GM18511 (cell line): ENCODE data around the gene MADD.
A peak's percentile ranks its signal among the peaks of the same experiment; 100 is the strongest.

Source experiments
- ATAC-seq: cut with Tn5 transposase; IDR thresholded peaks from one replicate; pipeline ENCODE4 v1.9.1; 2021; ENCODE audit warnings: mild to moderate bottlenecking, moderate library complexity; ENCODE audit not compliant: unreplicated experiment

The MADD gene

DNA sequence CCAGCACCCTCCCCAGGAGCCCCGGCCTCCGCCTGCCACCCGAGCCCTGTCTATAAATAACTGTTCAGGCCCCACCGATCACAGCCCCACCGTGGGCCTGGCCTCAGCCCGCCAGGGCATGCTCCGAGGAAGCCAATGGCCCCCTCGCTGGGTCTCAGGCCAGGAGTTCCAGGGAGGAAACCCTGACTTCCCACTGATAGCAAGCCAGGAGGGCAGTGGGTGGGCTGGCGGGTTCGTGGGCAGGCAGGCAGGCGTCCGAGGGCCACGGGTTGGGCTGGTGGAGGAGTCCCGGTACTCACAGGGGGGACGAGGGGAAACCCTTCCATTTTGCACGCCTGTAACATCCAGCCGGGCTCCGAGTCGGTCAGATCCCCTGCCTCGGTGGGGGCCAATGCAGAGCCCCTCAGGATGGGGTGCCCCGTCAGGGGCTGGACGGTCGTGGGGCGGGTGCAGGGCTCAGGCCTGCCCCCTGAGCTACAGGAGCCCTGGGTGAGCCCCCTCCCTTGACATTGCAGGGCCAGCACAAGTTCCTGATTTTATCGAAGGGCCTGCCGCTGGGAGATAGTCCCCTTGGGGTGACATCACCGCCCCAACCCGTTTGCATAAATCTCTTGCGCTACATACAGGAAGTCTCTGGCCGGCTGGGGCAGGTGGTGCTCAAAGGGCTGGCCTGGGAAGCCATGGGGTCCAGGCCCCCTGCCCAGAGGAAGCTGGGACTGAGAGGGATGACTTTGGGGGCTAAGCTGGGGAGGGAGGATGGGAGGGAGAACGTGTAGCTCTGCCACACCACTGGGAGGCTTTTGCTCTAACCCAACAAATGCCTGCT, 108.3 kb downstream of the MADD start, which contains the start of gene SPI1:
Gene SPI1, minus strand, starts transcription at position 538 of the 826 bp plus-strand sequence. Its CDS starts 194 bp downstream, at position 344.
- peak; percentile 86 for ATAC-seq

DNA sequence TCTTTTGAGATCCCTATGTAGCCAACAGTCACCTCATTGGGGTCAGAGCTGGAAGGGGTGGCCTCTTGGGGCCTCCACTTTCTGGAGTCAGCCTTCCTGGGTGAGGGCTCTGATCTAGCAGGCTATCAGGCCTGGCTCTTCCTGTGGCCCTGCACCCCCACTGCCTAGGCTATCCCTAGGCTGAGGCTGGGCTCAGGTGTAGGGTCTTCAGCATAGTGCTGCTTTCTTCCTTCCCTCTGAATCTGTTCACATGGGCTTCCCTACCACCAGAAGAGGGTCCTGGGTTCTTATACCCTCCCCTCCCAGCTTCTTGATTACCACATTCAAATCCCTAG, 108.9 kb downstream of the MADD start:
- no peak for ATAC-seq

DNA sequence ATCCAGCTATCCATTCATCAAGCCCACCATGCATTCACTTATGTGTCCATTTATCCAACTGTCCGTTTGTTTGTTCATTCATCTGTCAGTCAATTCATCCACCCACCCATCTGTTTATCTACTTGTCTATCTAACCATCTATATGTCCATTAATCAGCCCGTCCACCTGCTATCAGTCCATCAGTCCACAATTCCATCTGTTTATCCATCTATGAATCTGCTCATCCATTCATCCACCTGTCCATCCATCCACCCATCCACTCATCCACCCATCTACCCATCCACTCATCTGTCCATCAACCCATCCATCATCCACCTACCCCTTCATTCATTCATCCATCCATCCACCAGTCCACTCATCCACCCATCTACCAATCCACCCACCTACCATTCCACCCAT, 109.4 kb downstream of the MADD start:
- no peak for ATAC-seq
